ENCODE measurements around the gene RYR3.
"Not testable (repeated sequence)": the region's sequence is repeated elsewhere in the genome, so short reads cannot be mapped to it uniquely, and the experiment has no call there.

The RYR3 gene

DNA sequence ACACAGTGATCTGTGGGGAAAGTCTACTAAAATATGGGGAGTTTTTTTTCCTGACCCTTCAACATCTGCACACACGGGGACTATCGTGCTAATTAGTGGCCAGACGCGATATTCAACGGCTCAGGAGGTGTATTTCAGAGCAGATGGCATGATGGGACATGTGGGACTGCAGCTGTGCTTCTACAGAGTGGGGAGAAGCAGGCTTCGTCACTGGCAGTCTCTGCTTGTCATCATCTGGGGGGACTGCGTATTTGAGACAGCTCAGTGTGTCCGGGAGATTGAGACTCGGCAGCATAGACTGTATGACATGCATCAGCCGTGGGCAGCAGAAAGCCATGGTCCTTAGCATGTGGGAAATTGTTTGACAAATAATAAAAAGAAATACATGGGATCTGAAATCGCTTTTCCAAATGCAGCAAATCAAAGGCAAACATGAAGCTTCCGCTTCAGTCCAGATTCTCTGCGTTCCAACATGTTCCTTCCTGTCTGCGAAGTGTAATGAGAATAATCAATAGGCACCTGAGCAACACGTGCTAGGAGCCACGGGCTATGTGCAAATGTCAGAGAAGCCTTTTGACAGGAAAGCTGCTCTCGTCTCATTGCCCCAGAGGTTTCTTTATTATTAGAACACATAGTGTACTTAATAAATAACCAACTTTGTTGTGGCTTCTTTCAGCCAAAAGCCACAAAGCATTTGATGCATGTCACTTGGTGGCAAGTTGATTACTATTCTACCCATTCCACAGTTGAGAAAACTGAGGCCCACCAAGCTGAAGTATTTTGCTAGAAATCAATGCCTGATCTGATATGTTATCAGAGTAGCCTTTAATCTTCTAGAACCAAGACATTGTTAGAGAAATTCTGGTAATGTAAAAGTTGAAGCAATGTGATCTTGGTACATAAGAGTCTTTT is 276.3 kb downstream of the RYR3 start:
- no peak for TF ChIP-seq CREB5 (CRISPR knock-in tag; IDR thresholded peaks at IDR 0.05; ENCODE audit: low read depth)
- TF ChIP-seq BACH2 (CRISPR knock-in tag; IDR thresholded peaks at IDR 0.05; ENCODE audit: borderline replicate concordance), result no peak
- no peak for TF ChIP-seq PATZ1 (CRISPR knock-in tag; IDR thresholded peaks at IDR 0.05; ENCODE audit: borderline replicate concordance)
- TF ChIP-seq CSDC2 (CRISPR knock-in tag; IDR thresholded peaks at IDR 0.05), result no peak
- TF ChIP-seq GLIS3 (CRISPR knock-in tag; IDR thresholded peaks at IDR 0.05), result no peak
- no peak for TF ChIP-seq ESRRG (CRISPR knock-in tag; IDR thresholded peaks at IDR 0.05)
- TF ChIP-seq ZNF565 (CRISPR knock-in tag; conservative IDR thresholded peaks at IDR 0.05; ENCODE audit: low read depth), result no peak
- TF ChIP-seq, protein P1, sequence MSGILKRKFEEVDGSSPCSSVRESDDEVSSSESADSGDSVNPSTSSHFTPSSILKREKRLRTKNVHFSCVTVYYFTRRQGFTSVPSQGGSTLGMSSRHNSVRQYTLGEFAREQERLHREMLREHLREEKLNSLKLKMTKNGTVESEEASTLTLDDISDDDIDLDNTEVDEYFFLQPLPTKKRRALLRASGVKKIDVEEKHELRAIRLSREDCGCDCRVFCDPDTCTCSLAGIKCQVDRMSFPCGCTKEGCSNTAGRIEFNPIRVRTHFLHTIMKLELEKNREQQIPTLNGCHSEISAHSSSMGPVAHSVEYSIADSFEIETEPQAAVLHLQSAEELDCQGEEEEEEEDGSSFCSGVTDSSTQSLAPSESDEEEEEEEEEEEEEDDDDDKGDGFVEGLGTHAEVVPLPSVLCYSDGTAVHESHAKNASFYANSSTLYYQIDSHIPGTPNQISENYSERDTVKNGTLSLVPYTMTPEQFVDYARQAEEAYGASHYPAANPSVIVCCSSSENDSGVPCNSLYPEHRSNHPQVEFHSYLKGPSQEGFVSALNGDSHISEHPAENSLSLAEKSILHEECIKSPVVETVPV (CRISPR knock-in tag; IDR thresholded peaks at IDR 0.05), result no peak
- TF ChIP-seq TOX (CRISPR knock-in tag; IDR thresholded peaks at IDR 0.05; ENCODE audit: borderline replicate concordance), result no peak
- no peak for ATAC-seq

DNA sequence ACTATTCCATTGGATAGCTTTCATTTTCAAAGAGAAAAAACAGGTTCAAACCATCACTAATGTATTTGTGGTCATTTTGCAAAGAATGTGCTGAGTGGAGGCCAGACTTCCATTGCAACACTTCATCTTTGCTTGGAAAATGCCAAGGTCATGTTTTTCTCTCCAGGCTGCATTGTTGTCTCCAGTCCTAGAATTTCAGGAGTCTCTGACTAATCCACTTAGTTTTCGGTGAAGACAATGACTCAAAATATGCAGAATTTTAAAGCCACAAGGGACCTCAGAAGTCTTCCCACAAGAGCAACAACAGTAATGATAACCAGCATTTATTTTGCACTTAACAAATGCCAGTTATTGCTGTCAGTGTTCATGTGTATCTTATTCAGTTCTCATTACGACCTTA is 277.0 kb downstream of the RYR3 start:
- ATAC-seq, result no peak

GRCh38 chr15:33592864-33593263 is 282.1 kb downstream of the RYR3 start:
- TF ChIP-seq ISL1 (CRISPR knock-in tag; IDR thresholded peaks at IDR 0.05) (no peak), CSDC2 (CRISPR knock-in tag; IDR thresholded peaks at IDR 0.05) (no peak), PPARA (CRISPR knock-in tag; IDR thresholded peaks at IDR 0.05; ENCODE audit: borderline replicate concordance) (no peak)
- ATAC-seq, result no peak

More for the DNA sequence above, 277.0 kb downstream of the RYR3 start:
- TF ChIP-seq ISL1 (CRISPR knock-in tag; IDR thresholded peaks at IDR 0.05) (peak; percentile 49; the same call in 1 of the 2 replicates), CREB5 (CRISPR knock-in tag; IDR thresholded peaks at IDR 0.05; ENCODE audit: low read depth) (no peak), PATZ1 (CRISPR knock-in tag; IDR thresholded peaks at IDR 0.05; ENCODE audit: borderline replicate concordance) (no peak), PPARA (CRISPR knock-in tag; IDR thresholded peaks at IDR 0.05; ENCODE audit: borderline replicate concordance) (no peak)

DNA sequence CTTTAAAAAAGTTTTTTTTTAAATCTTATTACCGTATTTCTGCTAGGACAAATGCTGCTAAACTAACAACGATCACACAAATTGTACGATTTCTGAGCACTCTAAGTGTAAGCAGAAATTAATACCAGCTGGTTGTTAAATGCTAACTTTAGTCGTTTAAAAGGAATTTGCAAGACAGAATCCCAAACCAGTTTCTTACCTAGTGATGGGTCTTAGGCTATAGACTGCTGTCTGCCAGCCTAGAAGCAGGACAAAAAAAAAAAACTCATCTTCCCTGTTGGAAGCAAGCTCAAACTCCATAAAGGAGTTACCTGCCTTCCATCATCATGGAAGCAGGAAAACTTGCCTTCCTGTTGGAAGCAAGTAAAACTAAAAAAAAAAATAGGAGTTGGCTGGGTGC is 287.6 kb downstream of the RYR3 start:
- ATAC-seq, result not testable (repeated sequence)

DNA sequence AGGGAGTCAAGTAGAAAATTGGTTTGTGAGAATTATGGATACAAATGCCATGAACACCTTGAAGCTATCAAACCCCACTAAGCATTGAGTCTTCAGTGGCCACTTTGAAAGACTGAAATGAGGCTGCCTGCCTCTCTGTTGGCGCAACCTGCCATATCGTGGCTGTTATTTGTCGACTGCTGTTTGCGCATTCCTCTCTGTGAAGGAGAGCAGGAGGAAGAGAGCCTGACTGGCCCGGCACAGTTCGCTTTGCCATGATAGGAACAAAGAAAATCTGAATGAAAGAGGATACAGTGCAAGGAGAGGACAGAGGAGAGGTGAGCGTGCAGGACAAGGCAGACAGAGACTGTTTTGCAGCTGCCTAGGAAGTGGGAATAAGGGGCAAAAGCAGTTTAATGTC is 289.4 kb downstream of the RYR3 start:
- no peak for ATAC-seq
- TF ChIP-seq, protein P1 (CRISPR knock-in tag; IDR thresholded peaks at IDR 0.05), result no peak

GRCh38 chr15:33601461-33601860 is 290.7 kb downstream of the RYR3 start:
- ATAC-seq, result no peak
- TF ChIP-seq, protein P1 (CRISPR knock-in tag; IDR thresholded peaks at IDR 0.05), result no peak
- no peak for TF ChIP-seq ZNF8 (CRISPR knock-in tag; IDR thresholded peaks at IDR 0.05)
- no peak for TF ChIP-seq TCF4 (CRISPR knock-in tag; IDR thresholded peaks at IDR 0.05; ENCODE audit: borderline replicate concordance)
- no peak for TF ChIP-seq CSDC2 (CRISPR knock-in tag; IDR thresholded peaks at IDR 0.05)
- TF ChIP-seq ZC3H10 (CRISPR knock-in tag; IDR thresholded peaks at IDR 0.05), result no peak
- no peak for TF ChIP-seq CREB5 (CRISPR knock-in tag; IDR thresholded peaks at IDR 0.05; ENCODE audit: low read depth)
- TF ChIP-seq ZNF565 (CRISPR knock-in tag; conservative IDR thresholded peaks at IDR 0.05; ENCODE audit: low read depth), result no peak
- no peak for TF ChIP-seq BACH2 (CRISPR knock-in tag; IDR thresholded peaks at IDR 0.05; ENCODE audit: borderline replicate concordance)
